Type B pancreatic cell (in vitro differentiated cells): ENCODE measurements around the gene KLHL15. TPM values are rescaled to one million over a fixed set of nuclear protein-coding genes. Genes with fewer than 3 reads are reported as not detected.

Experiments
- DNase-seq: peaks from one replicate; pipeline ENCODE4 v3.0.0; 2021; ENCODE audit warnings: mixed read lengths; ENCODE audit not compliant: unreplicated experiment; ENCODE audit errors: extremely low spot score
- H3K27ac Mint-ChIP-seq: 2 replicates; pipeline ENCODE4 v1.8.0; 2021; ENCODE audit warnings: mild to moderate bottlenecking, mixed read lengths
- H3K27me3 Mint-ChIP-seq: 2 replicates; pipeline ENCODE4 v1.8.0; 2021; ENCODE audit warnings: mixed read lengths
- H3K36me3 Mint-ChIP-seq: 2 replicates; pipeline ENCODE4 v1.8.0; 2021; ENCODE audit warnings: mixed read lengths
- H3K4me1 Mint-ChIP-seq: one replicate; pipeline ENCODE4 v1.8.0; 2021; ENCODE audit warnings: mixed read lengths; ENCODE audit not compliant: unreplicated experiment
- H3K4me3 Mint-ChIP-seq: 2 replicates; pipeline ENCODE4 v1.8.0; 2021; ENCODE audit warnings: mild to moderate bottlenecking, mixed read lengths
- H3K9me3 Mint-ChIP-seq: 2 replicates; pipeline ENCODE4 v1.8.0; 2021; ENCODE audit warnings: mixed read lengths
- CTCF ChIP-seq: fragments of 200-600 bp; sonication (generic); conservative IDR thresholded peaks from 2 replicates; pipeline ENCODE4 v1.5.0; 2021; ENCODE audit warnings: antibody characterized with exemption, mild to moderate bottlenecking
- total RNA-seq: library from RNA; stranded (reverse); gene quantifications from 2 replicates; pipeline ENCODE4 v1.2.1, GENCODE V29; 2021; ENCODE audit warnings: low replicate concordance

The KLHL15 gene
- total RNA-seq, 1 donor from 2014 or later, result 17.6 TPM

GRCh38 chrX:24037729-24038128 lies 10.7 kb upstream of the KLHL15 start:
- H3K4me3 Mint-ChIP-seq, result no peak overlapping the region

GRCh38 chrX:24034485-24034884 lies 7.5 kb upstream of the KLHL15 start:
- TF ChIP-seq CTCF, result no peak
- H3K27ac Mint-ChIP-seq, result no peak overlapping the region
- H3K4me1 Mint-ChIP-seq, result no peaks in the 10 kb centered on the region

More at GRCh38 chrX:24037729-24038128, 10.7 kb upstream of the KLHL15 start:
- no peak overlapping the region for H3K27ac Mint-ChIP-seq
- TF ChIP-seq CTCF, result no peak
- no peaks in the 10 kb centered on the region for H3K27me3 Mint-ChIP-seq
- no peaks in the 10 kb centered on the region for H3K9me3 Mint-ChIP-seq
- no peak for DNase-seq
- H3K36me3 Mint-ChIP-seq, result no peaks in the 10 kb centered on the region
- H3K4me1 Mint-ChIP-seq, result no peaks in the 10 kb centered on the region

GRCh38 chrX:24030597-24030996 lies 3.6 kb upstream of the KLHL15 start:
- Mint-ChIP-seq H3K9me3 (no peaks in the 10 kb centered on the region), H3K4me3 (no peak overlapping the region), H3K27ac (no peak overlapping the region), H3K27me3 (no peaks in the 10 kb centered on the region), H3K36me3 (no peaks in the 10 kb centered on the region), H3K4me1 (no peaks in the 10 kb centered on the region)
- TF ChIP-seq CTCF, result no peak
- no peak for DNase-seq

More at GRCh38 chrX:24034485-24034884, 7.5 kb upstream of the KLHL15 start:
- no peak for DNase-seq
- Mint-ChIP-seq H3K27me3 (no peaks in the 10 kb centered on the region), H3K9me3 (no peaks in the 10 kb centered on the region), H3K4me3 (no peak overlapping the region), H3K36me3 (no peaks in the 10 kb centered on the region)

GRCh38 chrX:24027985-24028384 lies 999 bp upstream of the KLHL15 start:
- H3K9me3 Mint-ChIP-seq, result no peaks in the 10 kb centered on the region
- no peak for TF ChIP-seq CTCF
- H3K4me3 Mint-ChIP-seq, result no peak overlapping the region
- DNase-seq, result no peak
- no peaks in the 10 kb centered on the region for H3K27me3 Mint-ChIP-seq
- peaks cover 4% of the 10 kb centered on the region for H3K36me3 Mint-ChIP-seq
- H3K4me1 Mint-ChIP-seq, result peaks cover 3% of the 10 kb centered on the region
- H3K27ac Mint-ChIP-seq, result no peak overlapping the region

GRCh38 chrX:24026432-24026831 lies 554 bp downstream of the KLHL15 start:
- no peak for TF ChIP-seq CTCF
- DNase-seq, result no peak
- H3K4me1 Mint-ChIP-seq, result peaks cover 10% of the 10 kb centered on the region
- peak overlapping the region; percentile 97 for H3K27ac Mint-ChIP-seq
- H3K9me3 Mint-ChIP-seq, result no peaks in the 10 kb centered on the region
- H3K27me3 Mint-ChIP-seq, result no peaks in the 10 kb centered on the region
- peak overlapping the region; percentile 89 for H3K4me3 Mint-ChIP-seq
- peaks cover 12% of the 10 kb centered on the region for H3K36me3 Mint-ChIP-seq
